NT2/D1 (cell line): ENCODE data around the gene PTPRG.

Source experiments
- YY1 ChIP-seq: IDR thresholded peaks from 2 replicates; pipeline ENCODE4 v1.6.1; 2011; ENCODE audit not compliant: insufficient read length, insufficient read depth
- ZNF274 ChIP-seq: IDR thresholded peaks from 2 replicates; pipeline ENCODE4 v1.6.1; 2011; ENCODE audit warnings: mild to moderate bottlenecking, low read depth, low read length

DNA sequence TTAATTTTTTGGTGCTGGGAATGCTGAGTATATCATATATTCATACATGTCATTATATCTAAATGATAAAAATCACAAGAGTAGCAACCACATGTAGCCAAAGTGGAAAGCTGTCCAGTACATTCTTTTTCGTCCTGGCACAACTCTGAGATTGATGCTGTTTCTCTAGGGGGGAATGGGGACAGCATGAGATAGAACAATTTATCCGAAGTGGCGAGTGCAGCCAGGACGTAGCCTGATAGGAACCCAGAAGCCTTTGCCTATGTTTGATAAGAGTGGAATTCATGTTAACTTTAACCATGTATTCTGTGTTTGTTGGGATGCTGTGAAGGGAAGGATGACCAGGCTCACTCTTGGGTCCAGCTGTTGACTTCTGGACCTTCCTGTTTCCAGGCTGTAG lies 20.9 kb downstream of the PTPRG start:
- TF ChIP-seq ZNF274 (no peak), YY1 (no peak)
